Measurements from ENCODE around the gene XPNPEP3.

- no peak for TF ChIP-seq CTCF (IDR thresholded peaks at IDR 0.05)
- TF ChIP-seq POLR2A (IDR thresholded peaks at IDR 0.05), result no peak
Measured at GRCh38 chr22:40965936-40966725, 109.2 kb downstream of the XPNPEP3 start.
